GM19324 (cell line): ENCODE results near the gene WDFY4.

Experiments used
- ATAC-seq: cut with Tn5 transposase; IDR thresholded peaks from one replicate; pipeline ENCODE4 v1.9.1; 2021; ENCODE audit warnings: mild to moderate bottlenecking, moderate library complexity; ENCODE audit not compliant: unreplicated experiment, low FRiP score

The WDFY4 gene

DNA sequence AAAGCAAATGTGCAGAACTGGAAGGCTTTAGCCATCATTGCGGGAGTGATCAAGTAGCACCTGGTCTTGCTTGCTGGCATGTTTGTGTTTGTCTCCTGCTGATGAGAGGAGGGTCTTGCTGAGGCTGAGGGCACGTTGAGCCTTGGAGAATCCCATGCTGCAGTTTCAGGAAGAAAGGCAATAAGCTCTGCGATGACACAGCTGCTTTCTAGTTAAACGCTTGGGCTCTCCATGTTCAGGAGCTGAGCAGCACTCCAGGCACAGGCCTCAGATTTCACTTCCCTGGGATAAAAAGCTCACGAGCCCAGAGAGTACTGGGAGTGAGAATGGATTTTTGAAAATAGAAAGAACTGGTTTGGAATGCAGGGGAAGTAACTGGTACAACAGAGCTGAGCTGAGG, 154.2 kb downstream of the WDFY4 start:
- no peak for ATAC-seq

DNA sequence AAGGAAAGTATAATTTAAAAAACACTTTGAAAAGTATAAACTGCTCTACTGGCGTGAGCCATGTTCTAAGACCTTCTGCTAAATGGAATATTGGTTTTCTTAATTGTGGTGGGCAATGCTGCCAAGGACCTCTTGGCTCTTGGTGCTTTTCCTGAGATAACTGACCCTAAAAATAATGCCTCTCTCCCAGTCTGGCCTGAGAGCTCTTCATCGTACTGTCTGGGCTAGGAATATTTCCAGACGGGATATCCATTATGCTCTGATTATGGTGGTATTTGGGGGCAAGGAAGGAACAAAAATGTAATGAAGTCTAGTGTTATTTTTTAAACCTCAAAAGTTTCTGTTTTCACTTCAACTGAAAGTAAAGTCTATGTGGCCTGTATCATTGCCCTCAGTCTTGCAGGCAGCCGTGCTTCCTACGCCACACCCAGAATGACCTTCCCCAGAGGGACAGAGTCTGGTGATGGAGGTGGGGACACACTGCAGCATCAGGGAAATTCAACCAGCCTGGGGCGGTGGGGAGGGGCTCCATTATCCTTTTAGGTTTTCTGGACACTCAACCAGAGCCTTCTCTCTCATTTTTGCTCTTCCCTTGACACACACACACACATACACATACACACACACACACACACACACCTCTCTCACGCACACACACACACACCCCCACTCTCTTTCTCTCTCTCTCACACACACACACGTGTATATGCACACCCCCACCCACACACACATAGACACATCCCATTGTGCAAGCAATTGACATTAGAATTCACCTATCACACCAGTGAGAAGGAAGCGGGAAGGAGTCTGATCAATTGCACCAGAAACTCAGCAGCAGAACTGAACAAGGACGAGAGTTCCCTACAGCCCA, 155.4 kb downstream of the WDFY4 start:
- ATAC-seq: no peak

DNA sequence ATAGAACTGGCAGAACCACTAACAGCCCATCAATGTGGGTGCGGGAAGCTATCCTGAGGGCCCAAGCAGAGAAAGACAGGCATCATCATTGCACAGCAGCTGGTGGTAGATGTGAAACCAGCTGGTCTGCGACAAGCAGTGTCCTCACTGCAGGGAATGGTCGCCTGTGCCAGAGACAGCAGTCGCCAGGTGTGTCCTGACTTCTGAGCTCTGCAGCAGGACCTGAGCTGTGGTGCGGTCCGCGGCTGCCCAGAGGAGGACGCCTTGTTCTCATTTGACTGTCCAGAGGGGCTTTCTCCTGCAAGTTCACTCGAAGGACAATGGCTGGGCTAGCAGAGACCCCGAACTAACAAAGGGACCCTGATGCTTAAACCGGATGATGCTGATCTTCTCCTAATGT, 157.6 kb downstream of the WDFY4 start:
- no peak for ATAC-seq

DNA sequence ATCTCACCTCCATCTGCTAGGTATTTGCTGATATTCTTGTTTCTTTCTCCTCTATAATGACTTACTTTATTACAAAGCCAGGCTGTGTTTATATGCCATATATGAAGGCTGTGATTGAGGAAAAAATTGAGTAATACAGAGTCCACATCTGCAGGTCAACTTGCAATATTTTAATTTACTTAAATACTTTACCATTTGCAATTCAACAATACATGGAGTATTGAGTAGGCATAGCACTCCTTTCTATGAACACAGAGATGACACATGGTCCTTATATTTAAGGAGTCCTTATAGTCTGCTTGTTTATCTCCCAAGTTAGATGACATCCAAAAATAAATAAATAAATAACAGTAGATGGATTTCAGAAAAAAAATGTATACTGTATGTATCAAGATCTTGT, 158.5 kb downstream of the WDFY4 start:
- no peak for ATAC-seq

DNA sequence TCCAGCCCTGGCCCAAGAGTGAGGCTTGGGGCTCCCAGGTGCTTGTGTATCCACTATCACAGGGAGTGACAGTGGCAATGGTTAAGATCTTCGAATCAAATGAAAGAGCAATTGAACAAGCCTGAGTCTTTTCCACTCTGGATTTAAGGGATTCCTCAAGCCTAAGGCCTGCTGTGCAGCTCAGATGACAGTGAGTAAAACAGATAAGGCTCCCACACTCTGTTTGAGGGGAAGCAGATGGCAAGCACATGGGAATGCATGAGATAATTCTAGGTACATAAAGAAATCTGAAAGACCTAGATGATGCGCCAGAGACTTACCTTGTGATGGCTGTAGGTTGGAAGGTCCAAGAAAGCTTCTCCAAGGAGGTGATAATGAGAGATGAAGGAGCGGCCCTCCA, 159.9 kb downstream of the WDFY4 start:
- no peak for ATAC-seq

DNA sequence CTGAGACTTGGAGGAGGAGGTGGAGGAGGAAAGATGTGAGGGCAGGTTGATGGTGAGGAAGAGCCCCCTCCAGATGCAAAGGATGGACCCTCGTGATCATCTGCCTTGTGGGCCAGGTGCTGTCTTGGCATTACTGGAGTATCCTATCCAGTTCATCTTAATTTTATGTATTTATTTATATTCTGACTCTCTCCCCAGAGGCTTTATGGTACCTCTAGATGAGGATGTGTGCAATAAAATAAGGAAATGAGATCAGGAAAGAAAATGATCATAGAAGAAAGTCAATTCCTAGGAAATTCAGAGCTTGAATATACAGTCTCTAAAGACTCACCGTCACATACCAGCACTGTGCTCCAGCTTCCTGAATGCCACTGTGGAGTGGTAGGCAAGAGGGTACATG, 160.8 kb downstream of the WDFY4 start:
- ATAC-seq: no peak

DNA sequence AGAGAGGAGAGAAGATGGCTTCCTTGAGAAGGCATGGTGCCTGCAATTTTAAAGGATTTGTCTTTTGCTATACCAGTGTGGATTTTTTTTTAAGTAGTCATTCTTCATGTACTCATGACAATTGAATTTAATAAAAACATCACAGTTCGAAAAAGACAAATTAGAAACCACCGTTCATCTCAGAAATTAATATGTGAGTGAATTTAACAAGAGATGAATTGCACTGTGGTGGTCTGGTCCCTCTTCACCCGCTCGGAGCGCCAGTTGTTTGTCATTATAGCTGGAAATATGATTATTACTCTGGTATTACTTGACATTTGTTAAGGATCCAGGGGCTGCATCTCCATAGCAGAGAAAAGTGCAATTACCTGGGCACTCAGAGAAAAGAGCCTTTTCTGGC, 163.0 kb downstream of the WDFY4 start:
- no peak for ATAC-seq

DNA sequence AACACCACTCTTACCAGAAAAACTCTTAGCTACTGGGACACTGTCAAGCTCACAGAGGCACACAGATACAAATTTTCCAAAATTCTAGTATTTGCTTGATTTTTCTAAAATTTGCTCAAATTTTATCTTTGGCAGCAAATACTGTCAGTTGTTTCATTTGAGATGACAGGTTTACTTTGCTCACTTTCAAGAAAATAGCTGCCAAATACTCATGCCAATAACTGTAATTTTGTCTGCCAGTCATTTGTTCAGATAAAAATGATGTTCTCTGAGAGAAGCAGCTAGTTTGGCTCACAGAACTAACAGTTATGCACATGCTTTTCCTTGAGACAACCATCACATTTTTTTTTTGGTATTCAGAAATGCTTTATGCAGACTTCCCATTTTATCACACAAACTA, 172.2 kb downstream of the WDFY4 start:
- ATAC-seq: no peak

DNA sequence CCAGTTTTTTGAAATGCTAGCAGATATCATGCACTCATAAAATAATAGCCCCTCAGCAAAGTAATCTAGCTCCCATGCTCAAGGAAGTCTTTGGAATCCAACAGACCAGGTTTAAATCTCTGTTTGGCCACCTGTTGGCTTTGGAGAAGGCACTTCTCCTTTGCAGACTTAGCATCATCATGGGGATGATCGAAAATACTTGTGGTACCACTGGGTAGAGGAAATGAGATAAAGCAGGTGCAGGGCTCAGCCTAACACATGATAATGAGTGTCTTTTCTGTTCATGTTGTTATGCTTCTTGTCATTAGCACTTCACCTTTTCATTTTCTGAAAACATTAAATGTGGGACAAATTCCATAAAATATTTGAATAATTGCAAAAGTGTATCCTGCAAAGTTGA, 187.6 kb downstream of the WDFY4 start:
- ATAC-seq: no peak

DNA sequence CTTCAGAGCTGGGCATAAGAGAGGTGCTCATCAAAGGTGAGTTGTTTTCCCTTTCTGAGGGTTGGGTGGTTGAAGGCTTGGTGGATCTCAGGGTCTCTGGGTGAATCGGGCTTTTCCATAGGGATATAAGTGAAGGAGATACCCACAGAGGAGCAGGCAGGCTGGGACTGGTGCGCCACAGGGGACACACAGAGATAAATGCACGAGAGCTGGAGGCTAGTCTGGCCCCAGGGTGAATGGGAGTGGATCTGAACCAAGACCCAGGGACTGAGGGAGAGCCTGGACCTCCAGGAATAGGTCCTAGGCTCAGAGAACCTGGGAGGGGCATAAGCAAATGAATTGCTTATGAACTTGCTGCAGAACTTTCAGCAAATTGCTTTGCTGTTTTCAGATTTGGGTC, 193.4 kb downstream of the WDFY4 start:
- ATAC-seq: no peak

DNA sequence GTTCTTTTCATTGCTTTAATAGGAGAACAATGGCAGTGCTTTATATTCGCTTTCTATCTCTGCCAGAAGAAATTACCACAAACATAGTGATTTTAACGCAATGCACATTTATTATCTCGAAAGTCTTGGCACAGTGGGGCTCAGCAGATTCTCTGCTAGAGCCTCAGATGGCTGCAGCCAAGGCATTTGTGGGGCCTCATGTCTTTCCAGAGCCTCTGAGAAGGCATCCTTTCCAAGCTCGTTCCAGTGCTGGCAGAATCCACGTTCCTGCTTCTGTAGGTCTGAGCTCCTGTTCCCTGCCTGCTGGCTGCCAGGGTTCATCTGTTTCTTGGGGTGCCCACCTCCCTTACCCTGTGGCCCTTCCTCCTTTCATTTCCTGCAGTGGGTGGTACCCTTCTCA, 194.8 kb downstream of the WDFY4 start:
- no peak for ATAC-seq

DNA sequence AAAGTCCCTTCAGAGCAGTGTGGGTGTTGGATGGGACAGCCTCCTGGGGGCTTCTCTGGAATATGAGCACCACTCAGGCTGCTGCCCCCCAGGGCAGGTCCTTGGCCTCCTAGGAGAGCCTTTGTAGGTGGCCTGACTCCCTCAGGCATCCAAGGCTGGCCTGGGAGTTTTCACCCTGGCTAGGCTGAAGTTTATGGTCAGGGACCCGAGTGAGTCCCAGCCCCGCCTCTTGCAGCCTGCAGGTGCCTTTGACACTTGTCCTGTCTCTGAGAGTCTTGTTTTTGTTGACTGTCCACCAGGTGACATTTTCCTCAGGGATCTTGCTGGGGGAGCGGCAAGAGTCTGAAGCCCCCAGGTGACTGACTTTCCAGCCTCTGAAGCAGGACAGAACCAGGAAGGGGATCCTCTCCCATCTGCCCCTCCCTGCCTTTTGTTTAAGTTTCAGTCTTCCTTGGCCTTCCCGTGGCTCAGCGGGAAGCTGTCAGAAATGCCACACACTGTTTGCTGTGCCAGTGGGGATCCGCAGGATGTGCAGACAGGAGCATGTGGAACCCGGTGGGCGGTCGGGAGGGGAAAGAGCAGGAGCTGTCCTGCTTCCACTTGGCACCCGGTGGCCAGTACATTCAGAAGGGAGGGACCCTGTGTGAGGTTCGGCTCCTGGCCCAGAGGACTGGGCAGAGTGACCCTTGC, 195.5 kb downstream of the WDFY4 start:
- no peak for ATAC-seq

DNA sequence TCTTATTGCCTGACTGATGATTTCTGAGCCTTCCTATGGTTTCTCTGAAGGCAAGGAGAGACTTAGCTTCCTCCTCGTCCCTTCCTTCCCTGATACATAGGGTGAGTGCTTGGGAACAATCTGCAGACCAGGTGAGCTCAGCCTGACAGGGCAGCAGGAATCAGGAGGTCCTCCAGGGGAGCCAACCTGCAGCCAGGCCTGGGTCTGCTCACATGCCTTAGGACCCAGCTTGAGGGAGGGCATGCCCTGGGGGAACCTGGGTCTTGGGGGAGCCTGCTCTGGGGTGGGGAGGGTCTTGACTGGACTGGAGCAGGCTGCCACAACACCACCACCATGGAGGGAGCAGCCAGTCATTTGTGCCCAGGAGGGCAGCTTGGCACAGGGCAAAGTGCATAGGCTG, 197.3 kb downstream of the WDFY4 start:
- ATAC-seq: no peak

DNA sequence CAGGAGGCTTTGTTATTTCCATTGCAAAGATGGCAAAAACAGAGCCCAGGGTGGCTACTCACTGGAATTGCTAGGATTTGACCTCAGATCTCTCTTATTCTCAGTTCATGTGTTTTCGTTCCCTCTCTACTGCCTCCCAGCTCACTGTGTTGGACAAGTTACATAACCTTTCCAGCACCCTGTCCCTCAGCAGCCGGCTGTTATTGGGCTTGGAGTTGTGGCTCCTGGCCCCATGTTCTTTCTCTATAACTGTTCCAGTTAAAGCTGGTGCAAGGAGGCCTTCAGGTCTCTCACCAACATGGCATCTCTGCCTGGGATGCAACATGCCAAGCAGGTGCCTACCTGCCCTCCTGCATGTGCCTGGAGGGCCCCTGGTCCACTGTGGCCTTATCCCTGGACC, 198.2 kb downstream of the WDFY4 start:
- no peak for ATAC-seq

DNA sequence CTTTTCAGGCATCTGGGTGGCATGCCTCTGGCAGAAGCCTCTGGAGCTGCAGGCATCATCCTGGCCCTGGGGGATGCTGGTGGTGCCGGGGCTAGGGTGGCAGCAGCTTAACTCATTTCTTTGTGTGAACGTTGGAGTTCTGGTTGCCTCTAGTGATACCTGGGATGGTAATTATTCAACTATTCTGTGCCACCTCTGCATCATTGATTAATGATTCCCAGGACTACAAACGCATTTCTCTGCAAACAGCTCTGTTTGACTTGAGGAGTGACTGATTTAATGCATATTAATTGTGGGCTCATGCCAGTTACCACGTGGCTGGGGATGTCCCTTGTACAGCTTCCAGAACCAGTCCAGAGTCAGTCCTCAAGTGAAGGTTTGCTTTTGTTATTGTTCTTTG, 199.0 kb downstream of the WDFY4 start:
- ATAC-seq: no peak

DNA sequence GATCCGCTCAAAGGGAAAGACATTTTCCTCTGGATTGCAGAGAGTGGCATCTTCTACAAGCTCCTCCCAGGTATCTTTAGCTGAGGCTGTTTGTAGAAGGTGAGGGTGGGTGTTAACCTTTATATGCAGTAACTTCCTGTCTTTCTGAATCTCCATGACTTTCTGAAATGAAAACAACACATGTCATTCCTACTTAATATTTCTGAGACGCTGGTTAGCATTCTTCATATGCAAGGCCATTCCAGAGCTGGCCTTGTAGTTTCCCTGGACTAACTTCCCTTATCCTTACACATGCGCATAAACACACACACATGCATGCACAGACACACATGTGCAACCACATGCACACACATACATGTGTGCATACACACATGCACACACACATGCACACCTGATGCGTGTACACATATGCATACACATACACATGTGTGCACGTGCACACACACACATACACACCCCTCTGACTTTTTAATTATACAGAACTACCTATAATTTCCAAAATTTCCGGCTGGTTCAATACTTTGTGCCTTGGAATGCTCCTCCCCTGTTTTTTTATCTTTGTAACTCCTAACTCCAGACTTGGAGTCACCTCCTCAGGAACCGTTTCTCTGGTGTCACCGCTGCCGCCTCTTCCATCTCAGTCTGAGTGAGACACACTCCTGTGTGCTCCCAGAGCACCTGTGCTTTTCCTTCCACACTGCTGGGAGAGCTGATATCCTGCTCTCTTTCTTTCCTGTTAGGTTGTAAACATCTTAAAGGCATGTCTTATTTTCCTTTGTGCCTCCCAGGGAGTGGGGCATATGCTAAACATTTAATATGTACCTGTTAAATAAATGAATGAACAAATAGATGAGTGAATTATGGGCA, 199.7 kb downstream of the WDFY4 start:
- no peak for ATAC-seq

DNA sequence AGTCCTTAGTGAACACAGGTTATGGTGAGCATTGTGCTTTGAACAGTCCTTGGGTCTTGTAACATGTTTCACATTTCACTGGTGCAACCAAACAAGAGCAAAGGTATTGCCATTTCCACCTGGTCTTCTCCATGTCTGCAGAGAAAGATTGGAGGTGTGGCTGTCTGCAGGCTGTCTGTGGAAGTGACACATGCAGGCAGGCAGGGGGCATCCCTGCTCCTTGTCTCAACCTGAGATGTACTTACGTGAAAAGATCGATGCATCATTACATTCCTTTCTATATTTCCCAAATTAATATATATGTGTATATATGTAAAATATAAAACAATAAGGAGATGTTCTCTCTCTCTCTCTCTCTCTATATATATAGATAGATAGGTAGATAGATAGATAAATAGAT, 200.7 kb downstream of the WDFY4 start:
- no peak for ATAC-seq

DNA sequence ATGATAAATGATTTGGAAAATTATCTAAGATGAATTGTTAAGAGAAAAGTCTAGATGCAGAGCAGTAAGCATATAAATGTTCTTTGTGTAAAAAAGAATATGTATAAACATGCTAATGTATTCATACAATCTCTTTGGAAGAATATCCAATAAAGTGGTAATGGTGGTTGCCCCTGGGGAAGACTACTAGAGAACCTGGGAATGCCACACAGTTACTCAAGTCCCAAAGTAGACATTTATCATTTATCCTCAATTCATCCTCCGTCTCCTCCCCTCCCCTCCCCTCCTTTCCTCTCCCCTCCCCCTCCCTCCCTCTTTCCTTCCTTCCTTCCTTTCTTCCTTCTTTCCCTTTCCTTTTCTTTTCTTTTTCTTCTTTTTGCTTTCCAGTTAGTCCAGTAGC, 203.3 kb downstream of the WDFY4 start:
- ATAC-seq: no peak

DNA sequence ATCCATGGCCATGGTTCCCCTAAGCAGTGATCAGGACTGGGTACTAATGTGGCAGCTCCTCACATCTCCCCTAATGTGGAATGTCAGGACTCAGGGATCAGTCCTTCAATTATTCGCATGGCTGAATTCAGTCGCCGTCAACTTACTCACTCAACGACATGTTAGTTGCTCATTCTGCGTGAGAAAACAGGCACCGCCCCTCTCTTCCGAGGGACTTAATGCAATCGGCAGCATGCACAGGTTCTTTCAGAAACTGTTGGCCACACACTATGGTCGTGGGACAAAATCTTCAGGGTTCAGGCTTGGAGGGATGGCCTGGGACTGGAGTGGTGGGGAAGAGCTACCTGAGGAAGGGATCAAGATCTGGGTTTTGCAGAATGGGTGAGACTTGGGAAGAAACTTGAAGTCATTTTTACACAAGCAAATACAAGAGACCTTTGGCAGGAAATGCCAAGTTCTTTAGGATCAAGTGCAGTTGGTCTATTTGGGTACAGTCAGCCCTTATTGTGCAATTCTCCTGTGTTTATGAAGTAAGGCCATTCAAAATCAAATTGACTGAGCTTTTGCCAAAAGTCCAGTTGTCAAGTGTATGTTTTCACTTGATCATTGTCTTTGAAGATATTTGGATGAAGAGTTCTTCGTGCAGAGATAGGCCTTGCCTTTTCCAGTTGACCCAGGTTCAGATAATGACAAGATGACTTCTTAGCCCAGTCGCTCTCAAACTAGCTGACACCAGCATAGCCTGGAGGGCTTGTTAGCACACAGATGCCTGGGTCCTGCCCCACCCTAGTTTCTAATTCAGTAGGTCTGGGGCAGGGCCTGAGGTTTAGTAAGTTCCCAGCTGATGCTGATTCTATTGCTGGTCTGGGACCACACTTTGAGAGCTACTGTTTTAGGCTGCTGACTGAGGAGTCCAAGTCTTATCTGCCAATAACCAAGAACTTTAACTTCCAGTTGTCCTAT, 206.5 kb downstream of the WDFY4 start:
- no peak for ATAC-seq
